HCT116 (cell line): ENCODE data around the gene IFITM2.

ENCODE experiments used
- CEBPB ChIP-seq: IDR thresholded peaks from 2 replicates; pipeline ENCODE4 v1.6.1; 2012; ENCODE audit warnings: low read depth
- TCF7L2 ChIP-seq: IDR thresholded peaks from 2 replicates; pipeline ENCODE4 v1.7.0; 2011; ENCODE audit warnings: borderline replicate concordance, inconsistent platforms; ENCODE audit not compliant: insufficient read depth, insufficient read length; ENCODE audit errors: extremely low read depth

DNA sequence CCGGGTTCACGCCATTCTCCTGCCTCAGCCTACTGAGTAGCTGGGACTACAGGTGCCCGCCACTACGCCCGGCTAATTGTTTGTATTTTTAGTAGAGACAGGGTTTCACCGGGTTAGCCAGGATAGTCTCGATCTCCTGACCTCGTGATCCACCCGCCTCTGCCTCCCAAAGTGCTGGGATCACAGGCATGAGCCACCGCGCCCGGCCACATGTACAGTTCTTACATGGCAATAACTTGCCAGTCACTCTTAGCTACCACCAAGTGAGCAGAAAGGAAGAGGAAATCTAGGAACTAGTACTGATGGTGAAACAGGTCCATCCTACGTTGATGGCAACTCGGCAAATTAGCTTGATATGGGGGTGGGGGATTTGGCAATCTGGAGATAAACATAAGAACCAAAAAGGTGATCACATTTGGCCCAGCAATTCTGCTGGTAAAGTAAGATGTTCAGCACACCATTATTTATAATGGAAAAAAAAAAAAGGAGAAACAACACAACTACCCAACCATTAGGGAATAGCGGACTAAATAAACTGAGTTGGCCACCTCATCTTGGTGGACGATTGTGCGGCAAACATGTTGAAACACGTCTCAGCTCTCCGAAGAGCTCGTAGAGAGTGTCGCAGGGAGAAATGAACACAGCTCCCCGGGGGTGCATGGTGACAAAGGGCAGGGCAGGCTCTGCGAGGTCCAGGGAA, 24.1 kb upstream of the IFITM2 start:
- TF ChIP-seq CEBPB (no peak), TCF7L2 (no peak)
